SK-N-SH (cell line): Measurements from ENCODE around the gene MAP3K1. TPM values are rescaled to one million over a fixed set of nuclear protein-coding genes. Genes with fewer than 3 reads are reported as not detected.

Experiments used
- CTCF ChIA-PET: fragments of 300-600, 350-600 bp; formaldehyde crosslinking; extraction: SDS; loops from one replicate; lab custom pipeline; 2021; lab: Yijun Ruan, JAX
- POLR2A ChIA-PET: fragments of 350-600 bp; sonication (Branson Sonifier 250); formaldehyde crosslinking; extraction: SDS; loops from one replicate; lab custom pipeline; 2020; ENCODE audit warnings: antibody characterized with exemption, inconsistent platforms; lab: Yijun Ruan, JAX
- DNase-seq: peaks from one replicate; pipeline ENCODE4 v3.0.0; 2012
- H2AFZ ChIP-seq: fragments of 200-600 bp; sonication (generic); 2 replicates; pipeline ENCODE4 v1.8.1; 2016; ENCODE audit warnings: antibody characterized with exemption, mild to moderate bottlenecking, low read depth
- H3F3A ChIP-seq: fragments of 200-600 bp; sonication (generic); replicated peaks from 2 replicates; pipeline ENCODE3; 2016; ENCODE audit warnings: antibody characterized with exemption, mild to moderate bottlenecking; ENCODE audit not compliant: insufficient read depth
- H3K27ac ChIP-seq, 2 experiments: fragments of 200-500 bp in 1 of 2; fragments of 200-600 bp in 1 of 2; sonication (Bioruptor generic) in 1 of 2; sonication (generic), shearing (Covaris generic) in 1 of 2; 2 replicates each; pipeline versions ENCODE4 v1.5.1 to v1.6.1; 2014 to 2016; ENCODE audit warnings: low read depth in 2 of 2, inconsistent platforms in 1 of 2, low read length in 1 of 2, mild to moderate bottlenecking in 1 of 2, mixed read lengths in 1 of 2
- H3K27me3 ChIP-seq: fragments of 200-600 bp; sonication (generic), shearing (Covaris generic); 2 replicates; pipeline ENCODE4 v1.6.1; 2016; ENCODE audit warnings: mixed run types; ENCODE audit not compliant: insufficient read depth
- H3K36me3 ChIP-seq, 2 experiments: fragments of 200-500 bp in 1 of 2; fragments of 200-600 bp in 1 of 2; sonication (Bioruptor generic) in 1 of 2; sonication (generic) in 1 of 2; replicated peaks in 1 of 2; 2 replicates each; pipeline versions ENCODE3 to v1.5.1; 2014 to 2016; ENCODE audit warnings: low read length in 1 of 2, mild to moderate bottlenecking in 1 of 2; ENCODE audit not compliant: insufficient read depth in 2 of 2, control insufficient read depth in 1 of 2
- H3K4me1 ChIP-seq, 2 experiments: fragments of 200-500 bp in 1 of 2; fragments of 200-600 bp in 1 of 2; sonication (Bioruptor generic) in 1 of 2; sonication (generic), shearing (Covaris generic) in 1 of 2; 2 replicates each; pipeline versions ENCODE4 v1.5.1 to v1.6.1; 2014 to 2016; ENCODE audit warnings: low read depth in 1 of 2, low read length in 1 of 2, mixed run types in 1 of 2; ENCODE audit not compliant: insufficient read depth in 2 of 2, control insufficient read depth in 1 of 2
- H3K4me2 ChIP-seq: fragments of 200-600 bp; sonication (generic), shearing (Covaris generic); 2 replicates; pipeline ENCODE4 v1.6.1; 2017; ENCODE audit warnings: mixed run types
- H3K4me3 ChIP-seq, 2 experiments: fragments of 200-500 bp in 1 of 2; fragments of 200-600 bp in 1 of 2; sonication (Bioruptor generic) in 1 of 2; sonication (generic), shearing (Covaris generic) in 1 of 2; 2 replicates each; pipeline versions ENCODE4 v1.5.1 to v1.8.1; 2014 to 2016; ENCODE audit warnings: low read depth in 2 of 2, inconsistent platforms in 1 of 2, low read length in 1 of 2, mild to moderate bottlenecking in 1 of 2, mixed read lengths in 1 of 2, moderate library complexity in 1 of 2
- H3K79me2 ChIP-seq: fragments of 200-600 bp; sonication (generic); 2 replicates; pipeline ENCODE4 v1.8.1; 2017; ENCODE audit warnings: mild to moderate bottlenecking; ENCODE audit not compliant: insufficient read depth
- H3K9ac ChIP-seq: fragments of 200-600 bp; sonication (generic); 2 replicates; pipeline ENCODE4 v1.6.1; 2017; ENCODE audit warnings: mixed run types
- H3K9me2 ChIP-seq: fragments of 200-600 bp; sonication (generic); 2 replicates; pipeline ENCODE4 v1.6.1; 2017; ENCODE audit warnings: mixed run types
- H3K9me3 ChIP-seq: fragments of 200-600 bp; sonication (generic); 2 replicates; pipeline ENCODE4 v1.6.1; 2017; ENCODE audit warnings: mixed run types, mild to moderate bottlenecking, moderate library complexity
- H4K20me1 ChIP-seq: fragments of 200-600 bp; sonication (generic); 2 replicates; pipeline ENCODE4 v1.6.1; 2017; ENCODE audit warnings: mild to moderate bottlenecking, mixed run types; ENCODE audit not compliant: insufficient read depth
- CHD2 ChIP-seq: fragments of 150-350 bp; IDR thresholded peaks from 2 replicates; pipeline ENCODE4 v1.6.1; 2018; ENCODE audit warnings: low read length; ENCODE audit not compliant: partially characterized antibody
- EZH2phosphoT487 ChIP-seq: fragments of 200-600 bp; sonication (generic); IDR thresholded peaks from 2 replicates; pipeline ENCODE4 v1.6.1; 2017; ENCODE audit warnings: low read depth, mixed run types, mild to moderate bottlenecking, antibody characterized with exemption, moderate library complexity, borderline replicate concordance
- FOSL2 ChIP-seq: IDR thresholded peaks from 2 replicates; pipeline ENCODE4 v1.4.0; 2012; ENCODE audit warnings: low read depth, mild to moderate bottlenecking, moderate library complexity, borderline replicate concordance
- GABPA ChIP-seq: IDR thresholded peaks from 2 replicates; pipeline ENCODE4 v1.4.0; 2012; ENCODE audit warnings: low read depth, mild to moderate bottlenecking
- IRF3 ChIP-seq: fragments of 150-350 bp; IDR thresholded peaks from 2 replicates; pipeline ENCODE4 v1.6.1; 2016; ENCODE audit warnings: mild to moderate bottlenecking, low read depth, low read length
- MAX ChIP-seq: IDR thresholded peaks from 2 replicates; pipeline ENCODE4 v1.4.0; 2012; ENCODE audit warnings: low read depth
- MEF2A ChIP-seq: IDR thresholded peaks from 2 replicates; pipeline ENCODE4 v1.4.0; 2012; ENCODE audit warnings: low read depth, borderline replicate concordance
- NFIC ChIP-seq: IDR thresholded peaks from 2 replicates; pipeline ENCODE4 v1.4.0; 2012; ENCODE audit warnings: borderline replicate concordance
- PBX3 ChIP-seq: IDR thresholded peaks from 2 replicates; pipeline ENCODE4; 2012
- RAD21 ChIP-seq: IDR thresholded peaks from 2 replicates; pipeline ENCODE4 v1.6.1; 2012; ENCODE audit warnings: mild to moderate bottlenecking, low read length
- RCOR1 ChIP-seq: fragments of 150-350 bp; IDR thresholded peaks from 2 replicates; pipeline ENCODE4 v1.6.1; 2017; ENCODE audit warnings: antibody characterized with exemption, low read length
- REST ChIP-seq: IDR thresholded peaks from 2 replicates; pipeline ENCODE4 v1.6.1; 2012; ENCODE audit warnings: mild to moderate bottlenecking, low read depth, low read length, moderate library complexity
- RFX5 ChIP-seq: IDR thresholded peaks from 2 replicates; pipeline ENCODE4 v1.6.1; 2012; ENCODE audit warnings: mild to moderate bottlenecking, improper control_type of control experiment, low read length
- WGBS: methylation state at CpG from one replicate; pipeline ENCODE4 v1.1.6; 2017; ENCODE audit warnings: low lambda C conversion rate; 5-methylcytosine and 5-hydroxymethylcytosine counted together
- polyA plus RNA-seq, 3 experiments: library from polyadenylated mRNA; depleted of rRNA; stranded (reverse); fragments of >200 nt; gene quantifications; 2 replicates each; pipeline ENCODE4 v1.2.3, GENCODE V29; 2012
- TF ChIP-seq, protein P1 (sequence below): IDR thresholded peaks from 2 replicates; pipeline ENCODE4 v1.4.0; 2012; ENCODE audit warnings: low read depth, borderline replicate concordance

The MAP3K1 gene
- polyA plus RNA-seq, 1 of the 3 experiments (the other 2 are of a cell fraction): 2.2 TPM

- TF ChIP-seq PBX3 (no peak), MAX (no peak), CHD2 (no peak)
Observed at GRCh38 chr5:56833325-56833724, 18.0 kb downstream of the MAP3K1 start (continued).

- Histone ChIP-seq H3K4me2 (no peak overlapping the region), H3K79me2 (peaks cover 94% of the 10 kb centered on the region), H3K4me3 (no peak overlapping the region), H3K27ac (peak overlapping the region; percentile 46 to 88; a peak in 3 of 4 replicates), H3K36me3 (no peaks in the 10 kb centered on the region), H3F3A (peaks cover 5% of the 10 kb centered on the region), H3K4me1 (peaks cover 0 to 56% of the 10 kb centered on the region in 2 experiments; a peak in 3 of 4 replicates), H3K9me3 (no peaks in the 10 kb centered on the region), H3K27me3 (no peaks in the 10 kb centered on the region), H2AFZ (no peak overlapping the region), H3K9me2 (no peaks in the 10 kb centered on the region), H3K9ac (no peak overlapping the region), H4K20me1 (peaks cover 33% of the 10 kb centered on the region)
- ChIA-PET POLR2A (interaction anchor here (1.0 to 2.5 kb wide), 4 partner anchors 10 to 566 kb away, joined by 3 to 7 read pairs (median 4); no protein-coding TSS in a partner anchor), CTCF (interaction anchor here (0.6 to 8.2 kb wide), 23 partner anchors 10 to 574 kb away, joined by 3 to 114 read pairs (median 4); no protein-coding TSS in a partner anchor)
- DNase-seq: no peak
- TF ChIP-seq PBX3: no peak
- TF ChIP-seq RAD21: no peak
- 98% methylated on average over 3 of the region's 3 CpGs for WGBS
Observed at GRCh38 chr5:56837381-56837780, 22.0 kb downstream of the MAP3K1 start.

- DNase-seq: no peak
- H3F3A ChIP-seq: peaks cover 5% of the 10 kb centered on the region
- TF ChIP-seq IRF3 (no peak), GABPA (no peak), RAD21 (no peak), FOSL2 (no peak), EZH2phosphoT487 (no peak), REST (no peak), MEF2A (no peak), RCOR1 (no peak), RFX5 (no peak), NFIC (no peak)
- TF ChIP-seq, protein P1, sequence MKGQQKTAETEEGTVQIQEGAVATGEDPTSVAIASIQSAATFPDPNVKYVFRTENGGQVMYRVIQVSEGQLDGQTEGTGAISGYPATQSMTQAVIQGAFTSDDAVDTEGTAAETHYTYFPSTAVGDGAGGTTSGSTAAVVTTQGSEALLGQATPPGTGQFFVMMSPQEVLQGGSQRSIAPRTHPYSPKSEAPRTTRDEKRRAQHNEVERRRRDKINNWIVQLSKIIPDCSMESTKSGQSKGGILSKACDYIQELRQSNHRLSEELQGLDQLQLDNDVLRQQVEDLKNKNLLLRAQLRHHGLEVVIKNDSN: no peak
- POLR2A ChIA-PET: interaction anchor here (1.0 to 2.5 kb wide), 4 partner anchors 11 to 567 kb away, joined by 3 to 7 read pairs (median 4); no protein-coding TSS in a partner anchor
- H3K9ac ChIP-seq: no peak overlapping the region
- no peak overlapping the region; a peak in 1 of 4 replicates for H3K4me3 ChIP-seq
- no peaks in the 10 kb centered on the region for H3K9me2 ChIP-seq
- no peaks in the 10 kb centered on the region for H3K36me3 ChIP-seq
- peaks cover 0 to 55% of the 10 kb centered on the region in 2 experiments; a peak in 3 of 4 replicates for H3K4me1 ChIP-seq
- H4K20me1 ChIP-seq: peaks cover 33% of the 10 kb centered on the region
- peak overlapping the region; percentile 46 to 88; a peak in 3 of 4 replicates for H3K27ac ChIP-seq
- CTCF ChIA-PET: interaction anchor here (0.6 to 8.2 kb wide), 39 partner anchors 8 to 574 kb away, joined by 3 to 114 read pairs (median 4); no protein-coding TSS in a partner anchor
- no peaks in the 10 kb centered on the region for H3K27me3 ChIP-seq
- 79% methylated on average over 1 of the region's 1 CpG for WGBS
- H2AFZ ChIP-seq: no peak overlapping the region
- H3K79me2 ChIP-seq: peaks cover 92% of the 10 kb centered on the region
- no peak overlapping the region for H3K4me2 ChIP-seq
- no peaks in the 10 kb centered on the region for H3K9me3 ChIP-seq
Observed at GRCh38 chr5:56837956-56838355, 22.6 kb downstream of the MAP3K1 start.
